A549 (cell line): ENCODE results near the gene SPOP. TPM values are rescaled to one million over a fixed set of nuclear protein-coding genes. Genes with fewer than 3 reads are reported as not detected.

Experiments
- ATAC-seq, 2 experiments: fragments of 200-7000 bp in 1 of 2; fragments of >200 bp in 1 of 2; cut with Nextera tagmentation in 1 of 2; cut with Tn5 transposase in 1 of 2; 3 replicates each; pipeline versions ENCODE4 v1.8.0 to v1.9.1; 2018 to 2020; ENCODE audit warnings: mild to moderate bottlenecking in 1 of 2, moderate library complexity in 1 of 2
- CTCF ChIA-PET: fragments of 300-600 bp; sonication (Branson Sonifier 250); formaldehyde crosslinking; extraction: SDS; loops from one replicate; lab custom pipeline; 2021; ENCODE audit warnings: antibody characterized with exemption, inconsistent platforms; lab: Yijun Ruan, JAX
- POLR2A ChIA-PET: fragments of 350-600 bp; formaldehyde crosslinking; extraction: SDS; loops from one replicate; lab custom pipeline; 2021; ENCODE audit warnings: antibody characterized with exemption, inconsistent platforms; lab: Yijun Ruan, JAX
- DNase-seq, 2 experiments: peaks; one replicate each; pipeline versions ENCODE4 v3.0.0 to v3.0.0-alpha.2; 2011 to 2016; ENCODE audit warnings: low read depth in 1 of 2, low spot score in 1 of 2
- FAIRE-seq: peaks from 2 replicates; lab custom pipeline; 2011; peaks lifted over from hg19 to GRCh38; lab: Jason Lieb, UNC
- H3K27ac ChIP-seq, 2 experiments: fragments of >200 bp; sonication (Bioruptor Twin); formaldehyde crosslinking; 3 replicates each; pipeline ENCODE4 v1.5.1; 2016 to 2017
- H3K4me1 ChIP-seq: fragments of >200 bp; sonication (Bioruptor Twin); formaldehyde crosslinking; 3 replicates; pipeline ENCODE4 v1.6.1; 2016
- H3K4me2 ChIP-seq: fragments of >200 bp; sonication (Bioruptor Twin); formaldehyde crosslinking; 3 replicates; pipeline ENCODE4 v1.6.1; 2016
- H3K4me3 ChIP-seq: fragments of >200 bp; sonication (Bioruptor Twin); formaldehyde crosslinking; 3 replicates; pipeline ENCODE4 v1.5.1; 2016
- H3K9me3 ChIP-seq: fragments of >200 bp; sonication (Bioruptor Twin); formaldehyde crosslinking; 3 replicates; pipeline ENCODE4 v1.6.1; 2016
- ATOH8 ChIP-seq: fragments of 250-450 bp; sonication (Bioruptor Pico); IDR thresholded peaks from 2 replicates; pipeline ENCODE4 v1.5.0; 2020; ENCODE audit warnings: low read depth, mild to moderate bottlenecking, moderate library complexity
- BHLHE40 ChIP-seq: IDR thresholded peaks from 2 replicates; pipeline ENCODE4 v1.6.1; 2012; ENCODE audit warnings: low read depth, low read length, inconsistent platforms
- CBX8 ChIP-seq: fragments of 200-600 bp; sonication (generic); IDR thresholded peaks from 2 replicates; pipeline ENCODE4 v1.6.1; 2016
- CHD2 ChIP-seq: fragments of 150-350 bp; IDR thresholded peaks from 2 replicates; pipeline ENCODE4 v1.6.1; 2014; ENCODE audit warnings: low read length; ENCODE audit not compliant: partially characterized antibody
- CTCF ChIP-seq: fragments of >200 bp; sonication (Bioruptor Twin); formaldehyde crosslinking; IDR thresholded peaks from 3 replicates; pipeline ENCODE4 v1.5.1; 2016
- E2F6 ChIP-seq: IDR thresholded peaks from 2 replicates; pipeline ENCODE4 v1.6.1; 2012; ENCODE audit warnings: low read depth, borderline replicate concordance
- EHF ChIP-seq: fragments of 250-450 bp; sonication (Bioruptor Pico); IDR thresholded peaks from 2 replicates; pipeline ENCODE4 v1.5.0; 2020; ENCODE audit warnings: mild to moderate bottlenecking
- EHMT2 ChIP-seq: fragments of 200-600 bp; sonication (generic); IDR thresholded peaks from 2 replicates; pipeline ENCODE4 v1.6.1; 2016; ENCODE audit warnings: antibody characterized with exemption, low read depth, mild to moderate bottlenecking, moderate library complexity
- ELK1 ChIP-seq: fragments of 150-350 bp; IDR thresholded peaks from 2 replicates; pipeline ENCODE4 v1.6.1; 2014; ENCODE audit warnings: low read depth, mild to moderate bottlenecking, low read length
- ESRRA ChIP-seq: fragments of 150-350 bp; IDR thresholded peaks from 2 replicates; pipeline ENCODE4 v1.6.1; 2014; ENCODE audit warnings: mild to moderate bottlenecking, low read length, borderline replicate concordance
- FOSB ChIP-seq: fragments of 250-450 bp; sonication (Bioruptor Pico); IDR thresholded peaks from 2 replicates; pipeline ENCODE4 v1.5.0; 2020; ENCODE audit warnings: mild to moderate bottlenecking, moderate library complexity
- GATA3 ChIP-seq: IDR thresholded peaks from 2 replicates; pipeline ENCODE4 v1.6.1; 2012; ENCODE audit warnings: borderline replicate concordance
- HEYL ChIP-seq: fragments of 250-450 bp; sonication (Bioruptor Pico); IDR thresholded peaks from 2 replicates; pipeline ENCODE4 v1.8.0; 2021; ENCODE audit warnings: mild to moderate bottlenecking, moderate library complexity
- HOXB5 ChIP-seq: fragments of 250-450 bp; sonication (Bioruptor Pico); IDR thresholded peaks from 2 replicates; pipeline ENCODE4 v1.5.0; 2020; ENCODE audit warnings: mild to moderate bottlenecking, moderate library complexity
- KDM5A ChIP-seq: fragments of 200-600 bp; sonication (generic); IDR thresholded peaks from 2 replicates; pipeline ENCODE4 v1.6.1; 2016; ENCODE audit warnings: antibody characterized with exemption, mild to moderate bottlenecking
- MAFK ChIP-seq: fragments of 450-650 bp; IDR thresholded peaks from 2 replicates; pipeline ENCODE4 v1.6.1; 2014; ENCODE audit not compliant: partially characterized antibody
- MAZ ChIP-seq: fragments of 150-350 bp; IDR thresholded peaks from 2 replicates; pipeline ENCODE4 v1.6.1; 2014; ENCODE audit warnings: antibody characterized with exemption, low read depth, low read length, borderline replicate concordance
- NFE2L2 ChIP-seq: fragments of 150-350 bp; conservative IDR thresholded peaks from 2 replicates; pipeline ENCODE4 v1.6.1; 2014; ENCODE audit warnings: low read length
- NPAS2 ChIP-seq: fragments of 250-450 bp; sonication (Bioruptor Pico); IDR thresholded peaks from 2 replicates; pipeline ENCODE4 v1.8.0; 2022; ENCODE audit warnings: mild to moderate bottlenecking, moderate library complexity, borderline replicate concordance
- NR3C1 ChIP-seq: fragments of >200 bp; sonication (Bioruptor Twin); formaldehyde crosslinking; IDR thresholded peaks from 3 replicates; pipeline ENCODE4 v1.6.1; 2017
- PHF8 ChIP-seq: fragments of 200-600 bp; sonication (generic); IDR thresholded peaks from 2 replicates; pipeline ENCODE4 v1.6.1; 2016; ENCODE audit warnings: low read depth, mild to moderate bottlenecking, antibody characterized with exemption, moderate library complexity, borderline replicate concordance
- POLR2AphosphoS2 ChIP-seq: conservative IDR thresholded peaks from 2 replicates; pipeline ENCODE4 v1.6.1; 2012; ENCODE audit warnings: low read length, improper control_type of control experiment, inconsistent platforms
- RAD21 ChIP-seq, 2 experiments: fragments of >200 bp in 1 of 2; sonication (Bioruptor Twin) in 1 of 2; formaldehyde crosslinking in 1 of 2; IDR thresholded peaks in 1 of 2; conservative IDR thresholded peaks in 1 of 2; 2 replicates in 1 of 2; 3 replicates in 1 of 2; pipeline ENCODE4 v1.6.1; 2012 to 2018; ENCODE audit warnings: inconsistent platforms in 1 of 2
- RARB ChIP-seq: fragments of 250-450 bp; sonication (Bioruptor Pico); IDR thresholded peaks from 2 replicates; pipeline ENCODE4 v1.8.0; 2021; ENCODE audit warnings: mild to moderate bottlenecking, moderate library complexity
- RFX5 ChIP-seq: fragments of 450-650 bp; IDR thresholded peaks from 2 replicates; pipeline ENCODE4 v1.7.1; 2014; ENCODE audit warnings: antibody characterized with exemption, mild to moderate bottlenecking, moderate library complexity
- TFCP2L1 ChIP-seq: fragments of 250-450 bp; sonication (Bioruptor Pico); IDR thresholded peaks from 2 replicates; pipeline ENCODE4 v1.5.0; 2021; ENCODE audit warnings: mild to moderate bottlenecking
- TP53 ChIP-seq: fragments of 250-450 bp; sonication (Bioruptor Pico); IDR thresholded peaks from 2 replicates; pipeline ENCODE4 v1.5.0; 2021; ENCODE audit warnings: mild to moderate bottlenecking, moderate library complexity
- USF2 ChIP-seq: fragments of 450-650 bp; IDR thresholded peaks from 2 replicates; pipeline ENCODE4 v1.6.1; 2014; ENCODE audit warnings: antibody characterized with exemption
- ZSCAN20 ChIP-seq: fragments of 250-450 bp; sonication (Bioruptor Pico); IDR thresholded peaks from 2 replicates; pipeline ENCODE4 v1.8.0; 2022; ENCODE audit warnings: mild to moderate bottlenecking, moderate library complexity
- WGBS: methylation state at CpG from one replicate; pipeline ENCODE4 v1.1.6; 2017; ENCODE audit errors: missing lambda C conversion rate; 5-methylcytosine and 5-hydroxymethylcytosine counted together
- polyA plus RNA-seq, 4 experiments: library from polyadenylated mRNA; depleted of rRNA in 3 of 4; stranded (reverse); fragments of >200 nt; fragmentation: RNase III in 1 of 4; extraction: RNeasy Plus Mini Kit Qiagen cat#74134 plus additional on column Dnase treatment in 1 of 4; gene quantifications; 2 replicates in 3 of 4; 3 replicates in 1 of 4; pipeline ENCODE4 v1.2.3, GENCODE V29; 2011 to 2017

The SPOP gene
- polyA plus RNA-seq, 2 of the 4 experiments (the other 2 are of a cell fraction): 49.5 to 57.2 TPM

GRCh38 chr17:49637050-49637449, 40.8 kb downstream of the SPOP start:
- peaks cover 13% of the 10 kb centered on the region for H3K4me1 ChIP-seq
- ATAC-seq: no peak
- POLR2A ChIA-PET: no interaction called here
- TF ChIP-seq ESRRA (no peak), HOXB5 (no peak), CTCF (no peak), HEYL (no peak), GATA3 (no peak), TP53 (CRISPR knock-in tag) (no peak), NFE2L2 (no peak), RFX5 (no peak), RARB (CRISPR knock-in tag) (no peak), CBX8 (no peak), KDM5A (no peak), MAFK (no peak)
- TF ChIP-seq, all 56 proteins: peak for 0
- Histone ChIP-seq H3K9me3 (no peaks in the 10 kb centered on the region), H3K27ac (no peak overlapping the region), H3K4me3 (no peak overlapping the region), H3K4me2 (0 out of 3 replicates have a peak overlapping the region, but pooled peaks have one; percentile 3)
- CTCF ChIA-PET: interaction anchor here (0.8 to 1.8 kb wide), 7 partner anchors 14 to 81 kb away, joined by 3 to 7 read pairs (median 3); no protein-coding TSS in a partner anchor
- WGBS: 89% methylated on average over 7 of the region's 7 CpGs
- DNase-seq (no peak), FAIRE-seq (no peak)

GRCh38 chr17:49635121-49635520, 42.8 kb downstream of the SPOP start:
- Histone ChIP-seq H3K4me3 (no peak overlapping the region), H3K27ac (no peak overlapping the region), H3K4me2 (no peak overlapping the region), H3K4me1 (peaks cover 17% of the 10 kb centered on the region), H3K9me3 (no peaks in the 10 kb centered on the region)
- ATAC-seq (no peak), DNase-seq (no peak), FAIRE-seq (no peak)
- 47% methylated on average over 1 of the region's 1 CpG for WGBS
- CTCF ChIA-PET: interaction anchor here (0.6 to 4.0 kb wide), 8 partner anchors 10 to 217 kb away, joined by 3 to 12 read pairs (median 4); no protein-coding TSS in a partner anchor
- TF ChIP-seq HOXB5 (no peak), CHD2 (no peak), FOSB (CRISPR knock-in tag) (no peak), NPAS2 (no peak), USF2 (no peak), ZSCAN20 (CRISPR knock-in tag) (no peak), POLR2AphosphoS2 (no peak), HEYL (no peak), E2F6 (no peak), RAD21 (conservative IDR thresholded peaks at IDR 0.05 in 1 of 2, IDR thresholded peaks at IDR 0.05 in 1 of 2) (no peak), ESRRA (no peak), PHF8 (no peak), EHMT2 (no peak)
- TF ChIP-seq, all 56 proteins: peak for 0
- POLR2A ChIA-PET: no interaction called here

GRCh38 chr17:49634485-49634860, 43.4 kb downstream of the SPOP start:
- ATAC-seq: no peak
- Histone ChIP-seq H3K27ac (no peak overlapping the region), H3K9me3 (no peaks in the 10 kb centered on the region), H3K4me2 (no peak overlapping the region), H3K4me1 (peaks cover 18% of the 10 kb centered on the region), H3K4me3 (no peak overlapping the region)
- FAIRE-seq: no peak
- ChIA-PET CTCF (interaction anchor here (0.9 to 4.0 kb wide), 3 partner anchors 19 to 78 kb away, joined by 3 to 12 read pairs (median 3); no protein-coding TSS in a partner anchor), POLR2A (no interaction called here)
- WGBS: 87% methylated on average over 1 of the region's 1 CpG
- no peak for DNase-seq
- TF ChIP-seq TP53 (CRISPR knock-in tag) (no peak), POLR2AphosphoS2 (no peak), MAZ (no peak), CTCF (no peak), TFCP2L1 (no peak), ELK1 (no peak), EHF (CRISPR knock-in tag) (no peak), BHLHE40 (no peak), NR3C1 (no peak), ATOH8 (CRISPR knock-in tag) (no peak)
